Mesothelial cell of epicardium (in vitro differentiated cells): ENCODE results near the gene TRPV5. TPM values are rescaled to one million over a fixed set of nuclear protein-coding genes. Genes with fewer than 3 reads are reported as not detected.

Experiments used
- DNase-seq, 2 experiments: peaks; one replicate each; pipeline ENCODE4 v3.0.0; 2021; ENCODE audit warnings: low spot score in 2 of 2; ENCODE audit not compliant: unreplicated experiment in 2 of 2
- H3K27ac Mint-ChIP-seq: 2 replicates; pipeline ENCODE4 v1.8.0; 2021; ENCODE audit warnings: mixed read lengths
- H3K27me3 Mint-ChIP-seq: 2 replicates; pipeline ENCODE4 v1.8.0; 2021; ENCODE audit warnings: low read depth, mixed read lengths
- H3K36me3 Mint-ChIP-seq: 2 replicates; pipeline ENCODE4 v1.8.0; 2021; ENCODE audit warnings: mixed read lengths
- H3K4me1 Mint-ChIP-seq: 2 replicates; pipeline ENCODE4 v1.8.0; 2021; ENCODE audit warnings: mixed read lengths
- H3K4me3 Mint-ChIP-seq: 2 replicates; pipeline ENCODE4 v1.8.0; 2021; ENCODE audit warnings: mild to moderate bottlenecking, moderate library complexity, mixed read lengths
- H3K9me3 Mint-ChIP-seq: 2 replicates; pipeline ENCODE4 v1.8.0; 2021; ENCODE audit warnings: mixed read lengths
- total RNA-seq: library from RNA; stranded (reverse); gene quantifications from 3 replicates; pipeline ENCODE4 v1.2.1, GENCODE V29; 2021
- TF ChIP-seq, protein P1 (sequence below): fragments of 200-600 bp; sonication (generic); IDR thresholded peaks from one replicate; pipeline ENCODE4 v1.5.0; 2021; ENCODE audit warnings: antibody characterized with exemption; ENCODE audit not compliant: unreplicated experiment

TRPV5 gene
- total RNA-seq, 1 donor from 2014 or later = 0.56 TPM

GRCh38 chr7:142959202-142959601 lies 25.7 kb upstream of the TRPV5 start:
- TF ChIP-seq, protein P1, sequence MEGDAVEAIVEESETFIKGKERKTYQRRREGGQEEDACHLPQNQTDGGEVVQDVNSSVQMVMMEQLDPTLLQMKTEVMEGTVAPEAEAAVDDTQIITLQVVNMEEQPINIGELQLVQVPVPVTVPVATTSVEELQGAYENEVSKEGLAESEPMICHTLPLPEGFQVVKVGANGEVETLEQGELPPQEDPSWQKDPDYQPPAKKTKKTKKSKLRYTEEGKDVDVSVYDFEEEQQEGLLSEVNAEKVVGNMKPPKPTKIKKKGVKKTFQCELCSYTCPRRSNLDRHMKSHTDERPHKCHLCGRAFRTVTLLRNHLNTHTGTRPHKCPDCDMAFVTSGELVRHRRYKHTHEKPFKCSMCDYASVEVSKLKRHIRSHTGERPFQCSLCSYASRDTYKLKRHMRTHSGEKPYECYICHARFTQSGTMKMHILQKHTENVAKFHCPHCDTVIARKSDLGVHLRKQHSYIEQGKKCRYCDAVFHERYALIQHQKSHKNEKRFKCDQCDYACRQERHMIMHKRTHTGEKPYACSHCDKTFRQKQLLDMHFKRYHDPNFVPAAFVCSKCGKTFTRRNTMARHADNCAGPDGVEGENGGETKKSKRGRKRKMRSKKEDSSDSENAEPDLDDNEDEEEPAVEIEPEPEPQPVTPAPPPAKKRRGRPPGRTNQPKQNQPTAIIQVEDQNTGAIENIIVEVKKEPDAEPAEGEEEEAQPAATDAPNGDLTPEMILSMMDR = no peak
- H3K27me3 Mint-ChIP-seq = peaks cover 4% of the 10 kb centered on the region
- peaks cover 10% of the 10 kb centered on the region for H3K36me3 Mint-ChIP-seq
- no peak for DNase-seq
- peaks cover 16% of the 10 kb centered on the region for H3K9me3 Mint-ChIP-seq
- H3K4me1 Mint-ChIP-seq = peaks cover 23% of the 10 kb centered on the region
- H3K4me3 Mint-ChIP-seq = no peak overlapping the region
- H3K27ac Mint-ChIP-seq = no peak overlapping the region

- H3K4me1 Mint-ChIP-seq = peaks cover 17% of the 10 kb centered on the region
- H3K4me3 Mint-ChIP-seq = no peak overlapping the region
- H3K27me3 Mint-ChIP-seq = peaks cover 4% of the 10 kb centered on the region
- H3K27ac Mint-ChIP-seq = no peak overlapping the region
- H3K36me3 Mint-ChIP-seq = peaks cover 17% of the 10 kb centered on the region
- peaks cover 23% of the 10 kb centered on the region for H3K9me3 Mint-ChIP-seq
- DNase-seq = no peak
- TF ChIP-seq, protein P1 = no peak
Observed at GRCh38 chr7:142957723-142958122, 24.2 kb upstream of the TRPV5 start.

DNA sequence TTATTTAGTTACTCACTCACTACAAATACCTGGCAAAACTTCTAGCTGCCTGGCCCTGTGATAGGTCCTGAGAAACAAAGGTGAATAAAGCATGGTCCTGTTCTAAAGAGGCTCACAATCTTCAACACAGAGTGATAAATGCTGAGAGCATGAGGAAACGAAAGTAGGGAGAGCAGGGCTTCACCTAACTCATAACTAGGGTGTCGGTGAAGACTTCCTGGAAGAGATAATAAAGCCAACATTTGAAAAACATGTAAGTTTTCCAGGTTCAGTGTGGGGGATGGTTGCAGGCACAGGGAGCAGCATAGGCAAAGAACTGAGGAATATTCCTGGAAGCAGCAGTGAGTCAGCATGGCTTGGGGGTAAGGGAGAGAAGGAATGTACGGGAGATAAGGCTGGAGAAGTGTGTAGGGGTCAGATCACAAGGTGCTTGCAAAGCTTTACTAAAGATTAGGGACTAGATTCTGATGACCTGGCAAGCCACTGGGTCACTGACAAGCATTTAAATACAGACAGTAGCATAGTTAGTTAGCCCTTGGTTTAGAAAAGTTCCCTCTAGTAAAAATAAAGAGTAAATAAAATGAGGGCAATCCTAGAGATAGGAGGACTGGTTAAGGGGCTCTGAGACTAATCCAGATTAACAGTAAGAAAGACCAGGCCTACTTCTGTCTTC lies 23.5 kb upstream of the TRPV5 start:
- no peak overlapping the region for H3K4me3 Mint-ChIP-seq
- H3K4me1 Mint-ChIP-seq = peaks cover 11% of the 10 kb centered on the region
- peaks cover 4% of the 10 kb centered on the region for H3K27me3 Mint-ChIP-seq
- H3K9me3 Mint-ChIP-seq = peaks cover 23% of the 10 kb centered on the region
- DNase-seq = no peak
- H3K36me3 Mint-ChIP-seq = peaks cover 17% of the 10 kb centered on the region
- peak overlapping the region; percentile 44 for H3K27ac Mint-ChIP-seq
- TF ChIP-seq, protein P1 = no peak

- Mint-ChIP-seq H3K9me3 (peaks cover 23% of the 10 kb centered on the region), H3K36me3 (peaks cover 17% of the 10 kb centered on the region), H3K4me3 (no peak overlapping the region), H3K27me3 (peaks cover 7% of the 10 kb centered on the region), H3K4me1 (peaks cover 10% of the 10 kb centered on the region), H3K27ac (no peak overlapping the region)
- no peak for DNase-seq
- TF ChIP-seq, protein P1 = no peak
Observed at GRCh38 chr7:142954680-142955268, 21.2 kb upstream of the TRPV5 start.

DNA sequence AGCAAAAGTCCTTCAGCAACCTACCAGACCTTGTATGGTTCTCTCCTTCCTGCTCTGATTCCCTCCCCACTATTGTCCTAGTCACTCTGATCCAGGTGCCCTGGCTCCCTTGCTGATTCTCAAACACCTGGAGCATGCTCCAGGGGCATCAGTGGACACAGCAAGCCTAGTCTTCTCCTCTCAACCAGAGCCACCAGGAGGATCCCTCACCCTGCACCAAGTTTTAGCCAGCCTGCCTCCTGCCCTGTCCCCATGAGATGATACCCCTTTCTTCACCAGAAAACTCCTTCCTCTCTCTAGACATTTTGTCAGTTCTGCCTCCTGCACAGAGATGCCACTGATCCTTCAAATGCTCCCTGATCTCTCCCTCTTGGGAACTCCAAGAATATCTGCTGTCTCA lies 16.7 kb upstream of the TRPV5 start:
- TF ChIP-seq, protein P1 = no peak
- DNase-seq = no peak
- Mint-ChIP-seq H3K4me3 (no peak overlapping the region), H3K9me3 (peaks cover 11% of the 10 kb centered on the region), H3K36me3 (peaks cover 6% of the 10 kb centered on the region), H3K27ac (no peak overlapping the region), H3K27me3 (peaks cover 3% of the 10 kb centered on the region), H3K4me1 (peaks cover 2% of the 10 kb centered on the region)
